Glomerular endothelial cell (primary cell): ENCODE results near the gene ZBTB9. TPM values are rescaled to one million over a fixed set of nuclear protein-coding genes. Genes with fewer than 3 reads are reported as not detected.

Experiments
- total RNA-seq: library from RNA; depleted of rRNA; stranded (reverse); fragments of >200 nt; gene quantifications from 2 replicates; pipeline ENCODE4 v1.2.3, GENCODE V29; 2015

Gene ZBTB9
- total RNA-seq, 1 donor from 2014 or later: 7.2 TPM

Other genes with a start within 250 kb of the ZBTB9 start
- gene HSD17B8, start 249.9 kb upstream of the ZBTB9 start, total RNA-seq: 4.0 and 8.0 TPM in 2 replicates
- 9.6 and 15.2 TPM in 2 replicates for gene RING1, start 246.1 kb upstream of the ZBTB9 start, total RNA-seq
- 29.6 and 34.5 TPM in 2 replicates for gene VPS52, start 182.7 kb upstream of the ZBTB9 start, total RNA-seq
- gene RPS18, start 182.5 kb upstream of the ZBTB9 start, total RNA-seq: 2,187 and 4,134 TPM in 2 replicates
- 4.5 and 6.8 TPM in 2 replicates for gene B3GALT4, start 177.5 kb upstream of the ZBTB9 start, total RNA-seq
- 63.4 and 91.0 TPM in 2 replicates for gene WDR46, start 165.3 kb upstream of the ZBTB9 start, total RNA-seq
- 34.1 and 40.8 TPM in 2 replicates for gene PFDN6, start 165.0 kb upstream of the ZBTB9 start, total RNA-seq
- gene RGL2, start 155.6 kb upstream of the ZBTB9 start, total RNA-seq: 51.6 and 65.5 TPM in 2 replicates
- 244 and 415 TPM in 2 replicates for gene TAPBP, start 140.5 kb upstream of the ZBTB9 start, total RNA-seq
- gene ZBTB22, start 136.8 kb upstream of the ZBTB9 start, total RNA-seq: 11.0 and 12.4 TPM in 2 replicates
- gene DAXX, start 131.6 kb upstream of the ZBTB9 start, total RNA-seq: 47.0 and 58.9 TPM in 2 replicates
- gene KIFC1, start 62.8 kb upstream of the ZBTB9 start, total RNA-seq: 3.9 and 21.9 TPM in 2 replicates
- gene PHF1, start 43.6 kb upstream of the ZBTB9 start, total RNA-seq: 21.5 and 34.8 TPM in 2 replicates
- 140 and 146 TPM in 2 replicates for gene CUTA, start 36.5 kb upstream of the ZBTB9 start, total RNA-seq
- gene SYNGAP1, start 34.5 kb upstream of the ZBTB9 start, total RNA-seq: 3.1 and 6.1 TPM in 2 replicates
- gene BAK1, start 125.7 kb downstream of the ZBTB9 start, total RNA-seq: 24.0 and 33.1 TPM in 2 replicates
- gene ITPR3, start 166.7 kb downstream of the ZBTB9 start, total RNA-seq: 66.6 and 79.7 TPM in 2 replicates